ENCODE data around the gene LRMDA. TPM values are rescaled to one million over a fixed set of nuclear protein-coding genes. Genes with fewer than 3 reads are reported as not detected.

The LRMDA gene
- total and polyA plus RNA-seq, 2 of the 8 experiments (the other 6 are each of a cell fraction or from before 2014, with no cell fraction given) = 0.86 to 2.8 TPM

- H3K4me3 ChIP-seq (ENCODE audit: extremely low read depth in 1 of 4, insufficient read depth in 2 of 4, low read depth in 3 of 4, low read length in 4 of 4) = no peak overlapping the region
- 90% methylated on average over 3 of the region's 3 CpGs; no CpG with 5 or more reads in 1 of the 2 experiments for WGBS, 2 experiments (ENCODE audit: extremely low coverage in 1 of 2, insufficient coverage in 1 of 2, insufficient read length in 1 of 2, insufficient replicate concordance in 2 of 2, low coverage in 1 of 2, low lambda C conversion rate in 2 of 2, missing lambda C conversion rate in 1 of 2)
- H3K27me3 ChIP-seq (replicated peaks in 1 of 4; ENCODE audit: control insufficient read depth in 3 of 4, extremely low read depth in 1 of 4, insufficient read depth in 3 of 4, low read length in 3 of 4) = peaks cover 0 to 21% (median 7%) of the 10 kb centered on the region in 4 experiments; a peak in 6 of 7 replicates
- no peak overlapping the region for H2BK120ac ChIP-seq (replicated peaks; ENCODE audit: low read depth, low read length)
- CTCF ChIA-PET (ENCODE audit: partially characterized antibody) = interaction anchor here (0.6 to 0.9 kb wide), 2 partner anchors 263 to 1286 kb away, joined by 3 to 4 read pairs; no protein-coding TSS in a partner anchor
- no peaks in the 10 kb centered on the region for H3K36me3 ChIP-seq (ENCODE audit: control insufficient read depth in 2 of 4, insufficient read depth in 4 of 4, low read length in 3 of 4)
- H4K20me1 ChIP-seq (replicated peaks in 1 of 2; ENCODE audit: control insufficient read depth in 1 of 2, insufficient read depth in 2 of 2, low read length in 2 of 2) = no peaks in the 10 kb centered on the region
- H3K4me2 ChIP-seq (ENCODE audit: insufficient read depth in 1 of 2, low read depth in 2 of 2, low read length in 2 of 2) = no peak overlapping the region
- no peak overlapping the region for H2AK5ac ChIP-seq (ENCODE audit: low read depth, low read length)
- H2BK20ac ChIP-seq (ENCODE audit: low read length) = no peak overlapping the region
- H2BK5ac ChIP-seq (ENCODE audit: low read depth, low read length) = no peak overlapping the region
- no peak for FAIRE-seq
- H2AFZ ChIP-seq (ENCODE audit: low read length) = no peak overlapping the region
- H4K8ac ChIP-seq (ENCODE audit: extremely low read depth, insufficient read depth, low read length) = no peak overlapping the region
- no peak overlapping the region for H3K27ac ChIP-seq (ENCODE audit: low read depth, low read length)
- no peaks in the 10 kb centered on the region for H3K79me2 ChIP-seq (ENCODE audit: control insufficient read depth in 1 of 2, insufficient read depth in 2 of 2, low read length in 2 of 2)
- H3K9ac ChIP-seq (replicated peaks in 1 of 4; ENCODE audit: extremely low read depth in 1 of 4, low read depth in 3 of 4, low read length in 3 of 4) = no peak overlapping the region
- no peak overlapping the region for H3K14ac ChIP-seq (ENCODE audit: insufficient read length)
- H3K79me1 ChIP-seq (ENCODE audit: low read depth, low read length) = no peaks in the 10 kb centered on the region
- no peaks in the 10 kb centered on the region for H3K23me2 ChIP-seq (ENCODE audit: low read depth, low read length)
- H3K23ac ChIP-seq (ENCODE audit: insufficient read length) = no peak overlapping the region
- H3K9me3 ChIP-seq (ENCODE audit: insufficient read depth in 2 of 2, low read depth in 1 of 2, low read length in 1 of 2) = 0 out of 4 replicates have a peak, but pooled peaks cover 0 to 2% of the 10 kb centered on the region in 2 experiments
- H4K5ac ChIP-seq (ENCODE audit: insufficient read length, low read depth, low read length) = no peak overlapping the region
- H4K91ac ChIP-seq (replicated peaks; ENCODE audit: insufficient read length, low read length) = no peak overlapping the region
- H3K56ac ChIP-seq (replicated peaks; ENCODE audit: insufficient read length, low read depth, low read length) = no peak overlapping the region
- no peak for DNase-seq (ENCODE audit: low read depth in 1 of 2, low spot score in 2 of 2)
- TF ChIP-seq PHF8 (conservative IDR thresholded peaks at IDR 0.05; ENCODE audit: low read depth, low read length) (no peak), EGR1 (IDR thresholded peaks at IDR 0.05; ENCODE audit: borderline replicate concordance, low read depth, low read length) (no peak), YY1 (IDR thresholded peaks at IDR 0.05; ENCODE audit: low read depth, low read length) (no peak), KDM5A (IDR thresholded peaks at IDR 0.05; ENCODE audit: low read length) (no peak), RBBP5 (IDR thresholded peaks at IDR 0.05; ENCODE audit: borderline replicate concordance, low read depth, low read length) (no peak), CREB1 (IDR thresholded peaks at IDR 0.05) (no peak), KDM4A (IDR thresholded peaks at IDR 0.05; ENCODE audit: low read depth, low read length, severe bottlenecking) (no peak), RNF2 (IDR thresholded peaks at IDR 0.05; ENCODE audit: borderline replicate concordance, low read depth, low read length, missing control alignments, poor library complexity, severe bottlenecking) (no peak), CHD2 (IDR thresholded peaks at IDR 0.05; ENCODE audit: low read length) (no peak), SAP30 (IDR thresholded peaks at IDR 0.05; ENCODE audit: insufficient read depth, insufficient replicate concordance, low read length) (no peak), SP1 (IDR thresholded peaks at IDR 0.05; ENCODE audit: low read depth, low read length) (no peak), SIX5 (IDR thresholded peaks at IDR 0.05; ENCODE audit: low read depth, low read length) (no peak), KDM1A (IDR thresholded peaks at IDR 0.05; ENCODE audit: borderline replicate concordance, low read length) (no peak), EP300 (IDR thresholded peaks at IDR 0.05; ENCODE audit: borderline replicate concordance in 1 of 2, low read depth in 2 of 2, low read length in 2 of 2) (no peak)
- no peaks in the 10 kb centered on the region for H3K4me1 ChIP-seq (replicated peaks in 1 of 4; ENCODE audit: control insufficient read depth in 3 of 4, insufficient read depth in 4 of 4, low read length in 3 of 4)
- no peak overlapping the region for H3K18ac ChIP-seq (ENCODE audit: extremely low read depth, low read length)
- POLR2A ChIA-PET (ENCODE audit: partially characterized antibody) = no interaction called here
- H3K4ac ChIP-seq (replicated peaks; ENCODE audit: insufficient read length, low read depth, low read length) = no peak overlapping the region
- no peak overlapping the region for H2BK12ac ChIP-seq (ENCODE audit: low read depth, low read length)
- H2BK15ac ChIP-seq (ENCODE audit: low read length) = no peak overlapping the region
Measured at GRCh38 chr10:75388082-75388481, 43.3 kb upstream of the LRMDA start.
